Smooth muscle cell (in vitro differentiated cells): ENCODE data around the gene SPRED2. TPM values are rescaled to one million over a fixed set of nuclear protein-coding genes. Genes with fewer than 3 reads are reported as not detected.

Experiments
- DNase-seq: peaks from one replicate; lab custom pipeline; 2025; ENCODE audit not compliant: unreplicated experiment; lab: John Stamatoyannopoulos, UW
- H2AFZ ChIP-seq: fragments of 200-600 bp; sonication (generic); 2 replicates; pipeline ENCODE4 v1.6.0; 2016; ENCODE audit warnings: antibody characterized with exemption, low read depth, mild to moderate bottlenecking
- H3F3A ChIP-seq: fragments of 200-600 bp; sonication (generic); 2 replicates; pipeline ENCODE4 v1.6.0; 2017; ENCODE audit warnings: antibody characterized with exemption, low read depth
- H3K27ac ChIP-seq: fragments of 200-600 bp; sonication (generic); 2 replicates; pipeline ENCODE4 v1.5.1; 2016; ENCODE audit warnings: low read depth, mild to moderate bottlenecking
- H3K27me3 ChIP-seq: fragments of 200-600 bp; sonication (generic); 2 replicates; pipeline ENCODE4 v1.6.1; 2016; ENCODE audit warnings: low read depth, mild to moderate bottlenecking
- H3K36me3 ChIP-seq: fragments of 200-600 bp; sonication (generic); 2 replicates; pipeline ENCODE4 v1.5.1; 2016; ENCODE audit warnings: low read depth
- H3K4me1 ChIP-seq: fragments of 200-600 bp; sonication (generic); 2 replicates; pipeline ENCODE4 v1.5.1; 2016; ENCODE audit warnings: low read depth
- H3K4me2 ChIP-seq: fragments of 200-600 bp; sonication (generic); 2 replicates; pipeline ENCODE4 v1.6.0; 2016; ENCODE audit warnings: mild to moderate bottlenecking
- H3K4me3 ChIP-seq: fragments of 200-600 bp; sonication (generic); 2 replicates; pipeline ENCODE4 v1.5.1; 2016; ENCODE audit warnings: mild to moderate bottlenecking
- H3K79me2 ChIP-seq: fragments of 200-600 bp; sonication (generic); 2 replicates; pipeline ENCODE4 v1.6.0; 2016; ENCODE audit warnings: low read depth, mild to moderate bottlenecking
- H3K9ac ChIP-seq: fragments of 200-600 bp; sonication (generic); 2 replicates; pipeline ENCODE4 v1.6.0; 2016; ENCODE audit warnings: low read depth
- H3K9me3 ChIP-seq: fragments of 200-600 bp; sonication (generic); replicated peaks from 2 replicates; pipeline ENCODE4 v1.5.1; 2016; ENCODE audit warnings: low read depth
- H4K20me1 ChIP-seq: fragments of 200-600 bp; sonication (generic); 2 replicates; pipeline ENCODE4 v1.6.0; 2016; ENCODE audit warnings: low read depth
- CTCF ChIP-seq: fragments of 200-600 bp; sonication (generic); IDR thresholded peaks from 2 replicates; pipeline ENCODE4 v1.5.1; 2017; ENCODE audit warnings: borderline replicate concordance, mild to moderate bottlenecking, antibody characterized with exemption; ENCODE audit not compliant: insufficient read depth, poor library complexity, severe bottlenecking
- WGBS: methylation state at CpG from one replicate; pipeline ENCODE4 v1.1.7; 2016; ENCODE audit warnings: low lambda C conversion rate; 5-methylcytosine and 5-hydroxymethylcytosine counted together
- polyA plus RNA-seq: library from polyadenylated mRNA; unstranded; fragments of >200 nt; fragmentation: Nextera tagmentation; extraction: Ambion mirVana; gene quantifications from 2 replicates; pipeline ENCODE4 v1.2.1, GENCODE V29; 2016
- total RNA-seq: library from RNA; depleted of rRNA; stranded (reverse); fragments of >200 nt; gene quantifications from 2 replicates; pipeline ENCODE4 v1.2.3, GENCODE V29; 2014

The SPRED2 gene
- total and polyA plus RNA-seq, 2 experiments from 2014 or later, result 18.3 to 23.7 TPM

GRCh38 chr2:65420712-65421431 is 11.5 kb downstream of the SPRED2 start:
- TF ChIP-seq CTCF, result no peak
- H3K9me3 ChIP-seq, result no peaks in the 10 kb centered on the region
- H3K4me3 ChIP-seq, result peak overlapping the region; percentile 14
- peak overlapping the region; percentile 58 for H3K4me2 ChIP-seq
- 25% methylated on average over 6 of the region's 6 CpGs for WGBS
- H3K4me1 ChIP-seq, result peaks cover 11% of the 10 kb centered on the region
- H3K27ac ChIP-seq, result peak overlapping the region; percentile 63
- peaks cover 17% of the 10 kb centered on the region for H3F3A ChIP-seq
- H3K36me3 ChIP-seq, result no peaks in the 10 kb centered on the region
- peaks cover 97% of the 10 kb centered on the region for H4K20me1 ChIP-seq
- no peak for DNase-seq
- H2AFZ ChIP-seq, result no peak overlapping the region
- H3K79me2 ChIP-seq, result peaks cover 100% of the 10 kb centered on the region
- no peaks in the 10 kb centered on the region for H3K27me3 ChIP-seq
- H3K9ac ChIP-seq, result no peak overlapping the region

GRCh38 chr2:65417509-65418085 is 14.8 kb downstream of the SPRED2 start:
- Histone ChIP-seq H3K9me3 (no peaks in the 10 kb centered on the region), H3K4me1 (peaks cover 11% of the 10 kb centered on the region), H3K9ac (no peak overlapping the region), H2AFZ (no peak overlapping the region), H3K27ac (no peak overlapping the region), H4K20me1 (peaks cover 98% of the 10 kb centered on the region), H3K36me3 (no peaks in the 10 kb centered on the region), H3K79me2 (peaks cover 100% of the 10 kb centered on the region), H3K4me2 (no peak overlapping the region), H3K4me3 (no peak overlapping the region), H3F3A (peaks cover 12% of the 10 kb centered on the region), H3K27me3 (no peaks in the 10 kb centered on the region)
- DNase-seq, result no peak
- TF ChIP-seq CTCF, result no peak
- 72% methylated on average over 3 of the region's 3 CpGs for WGBS

DNA sequence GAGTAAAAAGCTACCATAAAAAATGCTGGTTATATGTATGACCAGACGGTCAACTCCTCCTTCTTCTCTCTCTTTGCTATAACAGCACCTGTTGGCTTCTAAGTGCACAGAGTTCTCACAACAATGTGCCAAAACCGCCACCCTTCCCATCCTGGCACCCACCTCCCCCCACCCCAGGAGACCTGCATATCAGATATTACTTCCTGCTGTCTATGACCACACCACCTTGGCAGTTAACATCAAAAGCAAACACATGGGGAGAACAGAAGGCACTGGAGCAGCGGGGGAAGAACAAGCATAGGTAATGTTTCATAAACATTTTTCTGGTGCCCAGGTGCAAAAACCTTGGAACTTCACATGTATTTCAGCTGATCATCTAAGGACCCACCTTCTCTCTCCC is 15.5 kb downstream of the SPRED2 start:
- TF ChIP-seq CTCF, result no peak
- WGBS, result 93% methylated on average over 3 of the region's 3 CpGs
- Histone ChIP-seq H3K9ac (no peak overlapping the region), H3K79me2 (peaks cover 100% of the 10 kb centered on the region), H3K4me3 (no peak overlapping the region), H3F3A (peaks cover 6% of the 10 kb centered on the region), H3K9me3 (no peaks in the 10 kb centered on the region), H3K4me2 (no peak overlapping the region), H3K27me3 (no peaks in the 10 kb centered on the region), H2AFZ (no peak overlapping the region), H3K4me1 (peaks cover 16% of the 10 kb centered on the region), H3K27ac (no peak overlapping the region), H3K36me3 (no peaks in the 10 kb centered on the region), H4K20me1 (peaks cover 98% of the 10 kb centered on the region)
- no peak for DNase-seq

- H3K9ac ChIP-seq, result no peak overlapping the region
- H3K27me3 ChIP-seq, result no peaks in the 10 kb centered on the region
- H3K27ac ChIP-seq, result no peak overlapping the region
- no peak for TF ChIP-seq CTCF
- 88% methylated on average over 3 of the region's 3 CpGs for WGBS
- H3K79me2 ChIP-seq, result peaks cover 98% of the 10 kb centered on the region
- no peak overlapping the region for H3K4me3 ChIP-seq
- no peaks in the 10 kb centered on the region for H3K36me3 ChIP-seq
- H3K4me1 ChIP-seq, result peaks cover 15% of the 10 kb centered on the region
- no peaks in the 10 kb centered on the region for H3K9me3 ChIP-seq
- no peak overlapping the region for H2AFZ ChIP-seq
- no peak overlapping the region for H3K4me2 ChIP-seq
- H3F3A ChIP-seq, result peaks cover 4% of the 10 kb centered on the region
- H4K20me1 ChIP-seq, result peaks cover 98% of the 10 kb centered on the region
- no peak for DNase-seq
Observed at GRCh38 chr2:65416321-65416720, 16.1 kb downstream of the SPRED2 start.
